GM19035 (cell line): ENCODE results near the gene HEATR5B.
"Not testable (repeated sequence)": the region's sequence is repeated elsewhere in the genome, so short reads cannot be mapped to it uniquely, and the experiment has no call there.

Experiments used
- ATAC-seq: cut with Tn5 transposase; IDR thresholded peaks from one replicate; pipeline ENCODE4 v1.9.1; 2021; ENCODE audit not compliant: unreplicated experiment

The HEATR5B gene

DNA sequence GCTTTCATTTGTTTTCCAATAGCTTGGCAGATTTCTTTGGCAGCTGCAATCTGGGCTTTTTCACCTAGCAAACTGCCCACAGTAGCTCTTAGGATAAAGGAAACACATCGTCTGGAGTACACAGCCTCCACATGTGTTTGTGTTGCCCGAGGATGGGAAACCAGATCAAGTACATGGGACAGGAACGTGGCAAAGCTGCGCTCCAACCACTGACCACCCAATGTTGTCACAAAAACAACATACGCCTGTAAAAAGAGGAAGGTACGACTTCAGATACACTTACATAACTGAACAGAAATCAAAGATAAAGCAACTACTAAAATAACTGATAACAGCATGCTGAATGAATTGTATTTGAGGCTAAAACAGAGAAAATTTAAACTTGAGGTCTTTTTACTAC lies 15.5 kb downstream of the HEATR5B start:
- ATAC-seq, result no peak

DNA sequence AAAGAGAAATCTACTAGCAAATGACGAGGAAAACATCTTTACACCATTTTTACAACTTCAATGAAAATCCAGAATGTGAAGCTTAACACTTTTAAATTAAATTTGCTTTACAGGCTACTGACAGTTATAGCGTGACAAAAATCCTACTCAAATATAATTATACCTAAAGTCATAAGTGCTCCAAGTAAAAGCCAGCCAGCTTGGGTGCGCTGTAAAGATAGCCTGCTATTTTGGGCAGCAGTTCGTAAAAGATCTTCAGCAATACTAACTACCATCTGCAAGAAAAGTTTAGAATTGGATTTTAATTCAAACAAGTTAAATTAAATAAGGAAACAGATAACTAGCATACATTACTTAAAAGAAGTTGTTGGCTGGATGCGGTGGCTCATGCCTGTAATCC lies 22.4 kb downstream of the HEATR5B start:
- ATAC-seq, result no peak

DNA sequence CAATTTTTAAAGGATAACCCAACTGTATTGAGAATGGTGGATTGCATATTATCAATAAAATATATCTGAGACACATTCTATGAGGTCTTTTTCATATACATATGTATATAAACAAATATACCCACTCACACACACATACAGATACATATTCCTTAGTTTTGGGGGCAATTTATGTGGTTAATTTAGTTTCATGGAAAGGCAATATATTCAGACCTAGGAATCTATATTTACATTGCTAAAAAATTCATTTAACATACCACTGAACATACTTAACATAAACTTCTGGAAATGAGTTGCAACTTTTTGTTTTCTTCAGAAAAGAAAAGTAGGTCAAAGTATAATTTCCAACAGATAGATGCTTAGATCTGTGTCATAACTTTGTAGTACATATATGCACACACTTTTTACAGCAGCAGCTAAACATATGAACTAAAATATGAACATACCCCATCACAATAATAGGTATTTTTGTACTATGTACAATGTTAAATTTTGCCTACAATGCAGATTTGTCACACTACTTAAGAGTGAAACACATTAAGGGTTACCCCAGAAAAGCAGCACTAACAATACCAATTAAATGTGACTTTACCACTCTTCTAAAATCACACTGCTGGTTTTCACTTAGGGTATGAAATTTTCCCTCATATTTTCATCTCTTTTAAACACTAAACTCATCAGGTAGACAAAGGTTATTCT lies 23.0 kb downstream of the HEATR5B start:
- ATAC-seq, result no peak

- ATAC-seq, result no peak
These were observed 23.7 kb downstream of the HEATR5B start for GRCh38 chr2:37060446-37060845.

- no peak for ATAC-seq
These were observed 24.3 kb downstream of the HEATR5B start for GRCh38 chr2:37059841-37060240.

DNA sequence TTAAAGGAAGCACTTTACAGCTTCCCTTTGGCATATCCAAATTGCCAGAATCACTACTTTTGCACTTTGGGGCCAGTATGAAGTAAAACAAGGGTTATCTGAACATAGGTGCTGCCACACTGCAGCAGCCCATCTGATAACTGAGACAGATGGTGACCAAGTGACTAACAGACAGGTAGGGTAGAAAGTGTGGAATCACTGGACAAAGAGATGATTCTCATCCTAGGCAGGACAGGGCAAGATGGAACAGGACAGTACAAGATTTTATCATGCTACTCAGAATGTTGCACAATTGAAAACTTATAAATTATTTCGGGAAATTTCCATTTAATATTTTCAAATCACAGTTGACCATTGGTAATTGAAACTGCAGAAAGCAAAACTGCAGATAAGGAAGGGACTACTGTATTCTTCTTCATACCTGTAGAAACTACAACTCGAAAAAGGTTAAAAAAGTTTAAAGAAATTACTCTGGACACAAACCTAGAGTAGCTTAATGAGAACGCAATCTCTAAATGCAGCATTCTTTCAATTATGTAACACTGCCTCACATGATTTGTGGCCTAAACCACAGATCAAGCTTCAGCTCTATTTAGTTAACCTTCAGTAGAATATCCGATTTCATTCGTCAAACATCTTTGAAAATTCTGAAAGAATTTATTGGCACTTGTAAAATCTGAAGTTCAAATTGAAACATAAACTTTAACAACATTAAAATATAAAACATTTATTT lies 31.4 kb downstream of the HEATR5B start:
- no peak for ATAC-seq

DNA sequence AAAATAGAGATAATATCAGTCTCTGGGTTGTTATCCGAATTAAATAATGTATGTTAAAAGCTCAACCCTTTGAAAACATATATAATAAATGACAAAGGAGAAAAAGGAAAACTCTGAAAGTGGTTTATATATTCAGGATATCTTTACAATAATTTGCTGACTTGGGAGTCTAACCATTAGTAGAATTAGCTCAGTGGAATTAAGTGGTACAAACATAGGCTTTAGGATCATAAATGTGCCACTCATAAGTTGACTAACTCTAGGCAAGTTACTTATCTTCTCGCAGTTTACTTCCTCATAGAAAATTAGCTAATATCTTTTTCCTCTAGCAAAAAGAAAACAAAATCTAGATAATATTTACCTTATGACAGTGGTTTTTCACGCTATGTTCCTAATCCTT lies 44.6 kb downstream of the HEATR5B start:
- no peak for ATAC-seq

DNA sequence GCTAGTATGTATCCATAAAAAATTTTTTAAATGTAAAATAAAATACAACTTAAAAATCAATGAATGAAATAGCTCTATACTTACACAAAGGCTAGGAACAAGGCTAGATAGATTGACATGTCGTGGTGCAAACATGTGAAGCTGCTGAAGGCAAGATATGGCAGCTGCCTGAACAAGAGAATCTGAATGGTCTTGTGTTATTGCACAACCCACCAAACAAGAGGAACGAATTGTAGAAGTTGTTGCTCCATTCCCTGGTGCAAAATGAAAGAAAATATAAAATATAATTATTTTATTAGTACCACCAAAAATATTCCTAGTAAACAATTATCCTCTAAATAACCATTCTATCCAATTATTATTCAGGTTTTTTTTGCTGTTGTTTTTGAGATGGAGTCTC lies 46.4 kb downstream of the HEATR5B start:
- no peak for ATAC-seq

DNA sequence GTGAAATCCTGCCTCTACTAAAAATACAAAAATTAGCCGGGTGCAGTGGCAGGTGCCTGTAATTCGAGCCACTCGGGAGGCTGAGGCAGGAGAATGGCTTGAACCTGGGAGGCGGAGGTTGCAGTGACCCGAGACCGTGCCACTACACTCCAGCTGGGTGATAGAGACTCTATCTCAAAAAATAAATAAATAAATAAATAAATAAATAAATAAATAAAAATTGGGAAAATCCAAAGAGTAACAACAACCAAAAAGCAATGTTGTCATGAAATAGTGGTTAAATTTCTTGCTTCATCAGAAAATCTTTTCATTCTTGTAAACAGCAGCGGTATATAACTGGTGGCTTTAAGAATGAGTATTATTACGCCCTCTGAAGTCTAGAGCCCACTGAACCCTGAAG lies 54.4 kb downstream of the HEATR5B start:
- no peak for ATAC-seq

DNA sequence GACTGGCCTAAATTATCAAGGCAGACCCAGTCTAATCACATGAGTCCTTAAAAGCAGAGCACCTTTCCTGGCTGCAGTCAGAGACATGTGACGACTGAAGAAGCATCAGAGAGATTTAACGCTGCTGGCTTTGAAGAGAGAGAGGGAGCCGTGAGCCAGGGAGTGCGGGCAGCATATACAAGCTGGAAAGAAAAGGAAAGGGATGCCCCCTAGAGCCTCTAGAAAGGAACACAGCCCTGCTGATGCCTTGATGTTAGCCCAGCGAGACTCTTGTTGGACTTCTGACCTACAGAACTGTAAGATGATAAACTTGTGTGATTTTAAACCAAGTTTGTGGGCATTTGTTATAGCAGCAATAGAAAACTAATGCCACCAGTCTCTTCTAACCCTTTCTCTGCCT lies 58.1 kb downstream of the HEATR5B start:
- ATAC-seq, result no peak

- ATAC-seq, result no peak
These were observed 63.0 kb downstream of the HEATR5B start for GRCh38 chr2:37020887-37021796.

DNA sequence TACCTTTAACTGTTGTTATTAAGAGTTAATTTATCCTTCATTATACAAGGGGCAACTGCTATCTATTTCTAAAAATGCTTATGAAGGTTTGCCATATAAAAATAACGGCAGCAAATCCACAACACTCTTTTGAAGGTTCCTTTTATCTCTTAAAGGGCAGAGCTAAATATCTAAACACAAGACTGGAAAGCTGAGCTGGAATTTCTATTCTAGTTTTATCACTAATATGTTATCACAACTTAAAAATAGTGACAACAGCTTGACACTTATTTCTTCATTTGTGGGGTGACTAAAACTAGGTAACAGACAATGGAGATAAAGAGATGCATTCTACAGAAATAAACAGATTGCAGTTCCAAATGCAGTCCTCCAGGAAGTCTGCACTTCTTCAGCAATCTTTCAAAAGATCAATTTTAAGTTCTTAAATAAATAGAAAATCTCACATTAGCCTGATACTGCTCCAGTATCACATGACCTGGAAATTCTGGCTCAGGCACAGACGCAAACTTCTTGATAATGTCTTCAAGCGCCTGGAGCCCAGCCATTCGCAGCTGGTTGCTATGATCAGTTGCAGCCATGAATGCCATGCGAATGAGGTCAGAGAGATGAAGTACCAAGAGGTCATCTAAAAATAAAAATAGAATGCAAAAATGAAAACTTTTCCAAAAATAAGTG lies 63.8 kb downstream of the HEATR5B start:
- no peak for ATAC-seq

GRCh38 chr2:37013315-37013641 lies 70.9 kb downstream of the HEATR5B start:
- peak; percentile 17 for ATAC-seq

GRCh38 chr2:37011130-37011529 lies 73.0 kb downstream of the HEATR5B start:
- no peak for ATAC-seq

- peak; percentile 98 for ATAC-seq
These were observed 78.9 kb downstream of the HEATR5B start for GRCh38 chr2:37005118-37005868.

GRCh38 chr2:37000988-37001556 lies 83.1 kb downstream of the HEATR5B start:
- ATAC-seq, result no peak

- ATAC-seq, result no peak
These were observed 83.9 kb downstream of the HEATR5B start for GRCh38 chr2:37000318-37000717.

DNA sequence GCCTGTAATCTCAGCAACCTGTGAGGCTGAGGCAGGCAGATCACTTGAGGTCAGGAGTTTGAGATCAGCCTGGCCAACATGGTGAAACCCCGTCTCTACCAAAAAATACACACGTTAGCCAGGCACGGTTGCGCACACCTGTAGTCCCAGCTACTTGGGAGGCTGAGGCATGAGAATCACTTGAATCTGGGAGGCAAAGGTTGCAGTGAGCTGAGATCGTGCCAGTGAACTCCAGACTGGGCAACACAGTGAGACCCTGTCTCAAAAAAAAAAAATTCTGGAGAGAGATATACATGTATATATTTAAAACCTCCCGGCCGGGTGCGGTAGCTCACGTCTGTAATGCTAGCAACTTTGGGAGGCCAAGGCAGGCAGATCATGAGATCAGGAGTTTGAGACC lies 84.8 kb downstream of the HEATR5B start:
- not testable (repeated sequence) for ATAC-seq

GRCh38 chr2:36993841-36994620 lies 90.1 kb downstream of the HEATR5B start:
- ATAC-seq, result no peak
